ENCODE results near the gene MACC1.

GRCh38 chr7:20191391-20191869 is 25.8 kb downstream of the MACC1 start:
- TF ChIP-seq POLR2A (IDR thresholded peaks at IDR 0.05) (no peak), CTCF (IDR thresholded peaks at IDR 0.05) (no peak)

Data from tibial nerve (tissue), 3 donors.